HEK293 (cell line): ENCODE results near the gene NELFB.

ENCODE experiments used
- CTCF ChIA-PET: fragments of 350-600 bp; formaldehyde crosslinking; extraction: SDS; loops from one replicate; lab custom pipeline; 2021; ENCODE audit warnings: antibody characterized with exemption; lab: Yijun Ruan, JAX
- POLR2A ChIA-PET: fragments of 300-600 bp; formaldehyde crosslinking; extraction: SDS; loops from one replicate; lab custom pipeline; 2020; ENCODE audit warnings: antibody characterized with exemption, inconsistent platforms; lab: Yijun Ruan, JAX
- H3K27ac ChIP-seq: fragments of 200-500 bp; sonication (Bioruptor generic); 2 replicates; pipeline ENCODE4 v1.5.1; 2014; ENCODE audit warnings: low read depth, low read length, control low read depth, inconsistent platforms; ENCODE audit errors: extremely low read depth
- H3K36me3 ChIP-seq, 2 experiments: fragments of 200-500 bp in 1 of 2; sonication (Bioruptor generic) in 1 of 2; 1 replicate in 1 of 2; 2 replicates in 1 of 2; pipeline ENCODE4 v1.5.1; 2014 to 2017; ENCODE audit warnings: inconsistent platforms in 2 of 2, low read length in 2 of 2; ENCODE audit not compliant: control insufficient read depth in 2 of 2, insufficient read depth in 1 of 2
- H3K4me1 ChIP-seq: fragments of 200-500 bp; sonication (Bioruptor generic); 2 replicates; pipeline ENCODE4 v1.5.1; 2014; ENCODE audit warnings: mild to moderate bottlenecking, low read length, inconsistent platforms; ENCODE audit not compliant: control insufficient read depth, insufficient read depth
- H3K4me3 ChIP-seq: 2 replicates; pipeline ENCODE4 v1.5.1; 2011; ENCODE audit warnings: low read depth, mild to moderate bottlenecking, control low read depth, low read length, moderate library complexity
- H3K9me3 ChIP-seq: fragments of 200-500 bp; sonication (Bioruptor generic); 2 replicates; pipeline ENCODE4 v1.5.1; 2014; ENCODE audit warnings: low read depth, low read length, inconsistent platforms; ENCODE audit not compliant: control insufficient read depth, insufficient read depth
- BCL11B ChIP-seq: fragments of 450-650 bp; formaldehyde crosslinking; IDR thresholded peaks from 2 replicates; pipeline ENCODE4 v1.5.1; 2016; ENCODE audit warnings: low read depth, missing biosample characterization, missing genetic modification characterization
- GLIS1 ChIP-seq: fragments of 450-650 bp; formaldehyde crosslinking; IDR thresholded peaks from 2 replicates; pipeline ENCODE4 v1.5.1; 2016; ENCODE audit warnings: missing biosample characterization, missing genetic modification characterization
- GLIS2 ChIP-seq: fragments of 450-650 bp; formaldehyde crosslinking; IDR thresholded peaks from 2 replicates; pipeline ENCODE4 v1.5.1; 2016; ENCODE audit warnings: missing biosample characterization, missing genetic modification characterization
- KLF16 ChIP-seq: fragments of 450-650 bp; formaldehyde crosslinking; IDR thresholded peaks from 2 replicates; pipeline ENCODE4 v1.5.1; 2017; ENCODE audit warnings: missing biosample characterization, missing genetic modification characterization
- MYNN ChIP-seq: fragments of 450-650 bp; formaldehyde crosslinking; IDR thresholded peaks from 2 replicates; pipeline ENCODE4 v1.5.1; 2016; ENCODE audit warnings: missing biosample characterization, missing genetic modification characterization, borderline replicate concordance
- MZF1 ChIP-seq: fragments of 450-650 bp; formaldehyde crosslinking; IDR thresholded peaks from 2 replicates; pipeline ENCODE4 v1.5.1; 2017; ENCODE audit warnings: missing biosample characterization, missing genetic modification characterization, borderline replicate concordance
- SCRT1 ChIP-seq: fragments of 450-650 bp; formaldehyde crosslinking; IDR thresholded peaks from 2 replicates; pipeline ENCODE4 v1.5.1; 2016; ENCODE audit warnings: missing biosample characterization, missing genetic modification characterization, borderline replicate concordance
- SCRT2 ChIP-seq: fragments of 450-650 bp; formaldehyde crosslinking; IDR thresholded peaks from 2 replicates; pipeline ENCODE4 v1.5.1; 2016; ENCODE audit warnings: missing biosample characterization, missing genetic modification characterization
- ZBTB48 ChIP-seq: fragments of 450-650 bp; formaldehyde crosslinking; IDR thresholded peaks from 2 replicates; pipeline ENCODE4 v1.5.1; 2016; ENCODE audit warnings: missing biosample characterization, missing genetic modification characterization
- ZEB2 ChIP-seq: fragments of 450-650 bp; formaldehyde crosslinking; IDR thresholded peaks from 2 replicates; pipeline ENCODE4 v1.5.1; 2016; ENCODE audit warnings: missing biosample characterization, missing genetic modification characterization
- ZFP3 ChIP-seq: fragments of 450-650 bp; formaldehyde crosslinking; IDR thresholded peaks from 2 replicates; pipeline ENCODE4 v1.5.1; 2016; ENCODE audit warnings: low read depth, missing biosample characterization, missing genetic modification characterization
- ZNF114 ChIP-seq: fragments of 450-650 bp; formaldehyde crosslinking; IDR thresholded peaks from 2 replicates; pipeline ENCODE4 v1.5.0; 2017; ENCODE audit warnings: missing biosample characterization, missing genetic modification characterization
- ZNF239 ChIP-seq: fragments of 450-650 bp; formaldehyde crosslinking; IDR thresholded peaks from 2 replicates; pipeline ENCODE4 v1.5.1; 2016; ENCODE audit warnings: missing biosample characterization, missing genetic modification characterization
- ZNF335 ChIP-seq: fragments of 450-650 bp; formaldehyde crosslinking; conservative IDR thresholded peaks from 2 replicates; pipeline ENCODE4 v1.5.1; 2016; ENCODE audit warnings: missing biosample characterization, missing genetic modification characterization
- ZNF350 ChIP-seq: fragments of 450-650 bp; formaldehyde crosslinking; IDR thresholded peaks from 2 replicates; pipeline ENCODE4 v1.5.0; 2017; ENCODE audit warnings: missing biosample characterization, mild to moderate bottlenecking, missing genetic modification characterization
- ZNF354C ChIP-seq: fragments of 450-650 bp; formaldehyde crosslinking; IDR thresholded peaks from 2 replicates; pipeline ENCODE4 v1.5.1; 2016; ENCODE audit warnings: missing biosample characterization, missing genetic modification characterization, low read depth, borderline replicate concordance
- ZNF48 ChIP-seq: fragments of 450-650 bp; formaldehyde crosslinking; IDR thresholded peaks from 2 replicates; pipeline ENCODE4 v1.5.1; 2016; ENCODE audit warnings: missing biosample characterization, missing genetic modification characterization
- ZNF510 ChIP-seq: fragments of 450-650 bp; formaldehyde crosslinking; IDR thresholded peaks from 2 replicates; pipeline ENCODE4 v1.5.1; 2018; ENCODE audit warnings: mild to moderate bottlenecking, missing genetic modification characterization, missing biosample characterization; ENCODE audit not compliant: insufficient replicate concordance
- ZNF544 ChIP-seq: fragments of 450-650 bp; formaldehyde crosslinking; IDR thresholded peaks from 2 replicates; pipeline ENCODE4 v1.5.0; 2017; ENCODE audit warnings: missing biosample characterization, missing genetic modification characterization
- ZNF560 ChIP-seq: fragments of 450-650 bp; formaldehyde crosslinking; IDR thresholded peaks from 2 replicates; pipeline ENCODE4 v1.5.1; 2017; ENCODE audit warnings: missing biosample characterization, missing genetic modification characterization, borderline replicate concordance
- ZNF571 ChIP-seq: fragments of 450-650 bp; formaldehyde crosslinking; IDR thresholded peaks from 2 replicates; pipeline ENCODE4 v1.5.0; 2017; ENCODE audit warnings: missing biosample characterization, missing genetic modification characterization
- ZNF626 ChIP-seq: fragments of 450-650 bp; sonication (Bioruptor Pico); formaldehyde crosslinking; IDR thresholded peaks from 2 replicates; pipeline ENCODE4 v1.5.1; 2018; ENCODE audit warnings: missing biosample characterization, missing genetic modification characterization, inconsistent platforms
- ZNF664 ChIP-seq: fragments of 450-650 bp; formaldehyde crosslinking; IDR thresholded peaks from 2 replicates; pipeline ENCODE4 v1.5.1; 2016; ENCODE audit warnings: missing biosample characterization, missing genetic modification characterization
- ZNF692 ChIP-seq: fragments of 450-650 bp; formaldehyde crosslinking; IDR thresholded peaks from 2 replicates; pipeline ENCODE4 v1.5.1; 2016; ENCODE audit warnings: missing biosample characterization, missing genetic modification characterization
- ZNF707 ChIP-seq: fragments of 450-650 bp; formaldehyde crosslinking; IDR thresholded peaks from 2 replicates; pipeline ENCODE4 v1.5.1; 2016; ENCODE audit warnings: missing biosample characterization, missing genetic modification characterization
- ZSCAN30 ChIP-seq: fragments of 450-650 bp; IDR thresholded peaks from 2 replicates; pipeline ENCODE4 v1.5.1; 2018; ENCODE audit warnings: missing biosample characterization, mild to moderate bottlenecking, missing genetic modification characterization, moderate library complexity

Gene NELFB

GRCh38 chr9:137273095-137273490 is 18.0 kb downstream of the NELFB start:
- 0 out of 2 replicates have a peak, but pooled peaks cover 4% of the 10 kb centered on the region for H3K4me1 ChIP-seq
- TF ChIP-seq MYNN (tag by site-specific recombination) (no peak), SCRT2 (tag by site-specific recombination) (0 out of 2 replicates have a peak, but pooled peaks have one; percentile 67)
- ChIA-PET POLR2A (interaction anchor here (1.3 to 2.4 kb wide), 2 partner anchors 19 to 32 kb away, joined by 3 to 9 read pairs; partner anchors contain the start of gene TUBB4B), CTCF (interaction anchor here (0.6 to 1.7 kb wide), 6 partner anchors 11 to 227 kb away, joined by 3 to 5 read pairs (median 4); no protein-coding TSS in a partner anchor)
- no peak overlapping the region for H3K27ac ChIP-seq
- no peak overlapping the region for H3K4me3 ChIP-seq
- H3K36me3 ChIP-seq: peaks cover 0 to 40% of the 10 kb centered on the region in 2 experiments; a peak in 2 of 3 replicates
- H3K9me3 ChIP-seq: no peaks in the 10 kb centered on the region

GRCh38 chr9:137273611-137274320 is 18.6 kb downstream of the NELFB start:
- peaks cover 0 to 37% of the 10 kb centered on the region in 2 experiments; a peak in 2 of 3 replicates for H3K36me3 ChIP-seq
- H3K27ac ChIP-seq: no peak overlapping the region
- H3K9me3 ChIP-seq: no peaks in the 10 kb centered on the region
- H3K4me1 ChIP-seq: 0 out of 2 replicates have a peak, but pooled peaks cover 4% of the 10 kb centered on the region
- H3K4me3 ChIP-seq: no peak overlapping the region
- POLR2A ChIA-PET: interaction anchor here (0.5 to 1.9 kb wide), 4 partner anchors 33 to 278 kb away, joined by 3 to 7 read pairs (median 3); partner anchors contain the start of genes MRPL41, SAPCD2 and TUBB4B
- CTCF ChIA-PET: interaction anchor here (0.6 to 1.7 kb wide), 6 partner anchors 11 to 226 kb away, joined by 3 to 5 read pairs (median 4); no protein-coding TSS in a partner anchor
- TF ChIP-seq ZNF707 (tag by site-specific recombination) (no peak), ZBTB48 (tag by site-specific recombination) (no peak), GLIS2 (tag by site-specific recombination) (peak; percentile 15; the same call in 1 of the 2 replicates), MZF1 (tag by site-specific recombination) (no peak), ZNF692 (no peak), ZNF664 (tag by site-specific recombination) (no peak), ZNF239 (tag by site-specific recombination) (no peak), SCRT2 (tag by site-specific recombination) (peak; percentile 76), BCL11B (tag by site-specific recombination) (no peak), ZEB2 (tag by site-specific recombination) (no peak), SCRT1 (tag by site-specific recombination) (0 out of 2 replicates have a peak, but pooled peaks have one; percentile 37), ZSCAN30 (no peak), ZNF354C (tag by site-specific recombination) (no peak), ZNF626 (tag by site-specific recombination) (no peak), ZNF114 (no peak), ZNF560 (tag by site-specific recombination) (no peak), KLF16 (tag by site-specific recombination) (no peak), ZNF571 (tag by site-specific recombination) (no peak), ZFP3 (tag by site-specific recombination) (no peak), ZNF48 (tag by site-specific recombination) (no peak), ZNF544 (tag by site-specific recombination) (no peak), ZNF510 (tag by site-specific recombination) (no peak), ZNF335 (tag by site-specific recombination) (no peak), GLIS1 (tag by site-specific recombination) (0 out of 2 replicates have a peak, but pooled peaks have one; percentile 13), ZNF350 (no peak)
